AG04450 (cell line): ENCODE data around the gene CLDN10. TPM values are rescaled to one million over a fixed set of nuclear protein-coding genes. Genes with fewer than 3 reads are reported as not detected.

ENCODE experiments used
- CTCF ChIA-PET: fragments of 300-600, 350-600 bp; formaldehyde crosslinking; extraction: SDS; loops from one replicate; lab custom pipeline; 2022; ENCODE audit warnings: antibody characterized with exemption, inconsistent platforms; lab: Charles Lee
- POLR2A ChIA-PET: fragments of 350-600 bp; formaldehyde crosslinking; extraction: SDS; loops from one replicate; lab custom pipeline; 2021; ENCODE audit warnings: antibody characterized with exemption, inconsistent platforms; lab: Yijun Ruan, JAX
- DNase-seq: peaks from one replicate; pipeline ENCODE4 v3.0.0-alpha.2; 2011; ENCODE audit warnings: low read depth, low spot score
- H3K27ac ChIP-seq: one replicate; pipeline ENCODE4 v1.5.1; 2012; ENCODE audit warnings: low read depth, low read length, control low read depth
- H3K27me3 ChIP-seq: one replicate; pipeline ENCODE4 v1.6.0; 2012; ENCODE audit warnings: low read length; ENCODE audit not compliant: control insufficient read depth, insufficient read depth
- H3K4me3 ChIP-seq: 2 replicates; pipeline ENCODE4 v1.5.1; 2011; ENCODE audit warnings: mild to moderate bottlenecking, low read depth, low read length, control low read depth
- H3K9me3 ChIP-seq: 2 replicates; pipeline ENCODE4 v1.5.1; 2012; ENCODE audit warnings: low read length; ENCODE audit not compliant: control insufficient read depth, insufficient read depth
- polyA plus RNA-seq: library from polyadenylated mRNA; depleted of rRNA; stranded (reverse); fragments of >200 nt; gene quantifications from 2 replicates; pipeline ENCODE4 v1.2.3, GENCODE V29; 2011
- TF ChIP-seq, protein P1 (sequence below): IDR thresholded peaks from 2 replicates; pipeline ENCODE4 v1.5.1; 2011; ENCODE audit warnings: low read depth, low read length, control low read depth, inconsistent platforms

Gene CLDN10
- polyA plus RNA-seq, 1 experiment = not detected

DNA sequence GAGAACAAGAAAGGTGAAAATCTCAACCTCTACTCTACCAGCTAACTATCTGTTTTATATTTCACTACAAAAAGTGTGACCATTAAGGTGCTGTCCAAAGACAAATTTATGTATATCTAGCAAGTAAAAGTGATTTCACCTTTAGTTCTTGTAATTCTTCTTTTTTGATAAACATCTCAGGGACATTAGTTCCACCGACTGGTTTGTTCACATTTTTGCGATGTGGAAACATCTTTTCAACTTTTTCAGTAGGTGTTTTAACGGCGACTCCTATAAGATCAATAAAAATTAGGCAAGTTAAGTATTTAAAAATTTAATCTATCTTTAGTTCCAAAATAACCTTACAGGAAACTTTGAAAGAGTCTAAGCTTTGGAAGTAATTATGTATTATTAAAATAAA, 33.3 kb downstream of the CLDN10 start:
- Histone ChIP-seq H3K4me3 (no peak overlapping the region), H3K27ac (no peak overlapping the region), H3K27me3 (no peaks in the 10 kb centered on the region), H3K9me3 (no peaks in the 10 kb centered on the region)
- TF ChIP-seq, protein P1, sequence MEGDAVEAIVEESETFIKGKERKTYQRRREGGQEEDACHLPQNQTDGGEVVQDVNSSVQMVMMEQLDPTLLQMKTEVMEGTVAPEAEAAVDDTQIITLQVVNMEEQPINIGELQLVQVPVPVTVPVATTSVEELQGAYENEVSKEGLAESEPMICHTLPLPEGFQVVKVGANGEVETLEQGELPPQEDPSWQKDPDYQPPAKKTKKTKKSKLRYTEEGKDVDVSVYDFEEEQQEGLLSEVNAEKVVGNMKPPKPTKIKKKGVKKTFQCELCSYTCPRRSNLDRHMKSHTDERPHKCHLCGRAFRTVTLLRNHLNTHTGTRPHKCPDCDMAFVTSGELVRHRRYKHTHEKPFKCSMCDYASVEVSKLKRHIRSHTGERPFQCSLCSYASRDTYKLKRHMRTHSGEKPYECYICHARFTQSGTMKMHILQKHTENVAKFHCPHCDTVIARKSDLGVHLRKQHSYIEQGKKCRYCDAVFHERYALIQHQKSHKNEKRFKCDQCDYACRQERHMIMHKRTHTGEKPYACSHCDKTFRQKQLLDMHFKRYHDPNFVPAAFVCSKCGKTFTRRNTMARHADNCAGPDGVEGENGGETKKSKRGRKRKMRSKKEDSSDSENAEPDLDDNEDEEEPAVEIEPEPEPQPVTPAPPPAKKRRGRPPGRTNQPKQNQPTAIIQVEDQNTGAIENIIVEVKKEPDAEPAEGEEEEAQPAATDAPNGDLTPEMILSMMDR = no peak
- ChIA-PET CTCF (interaction anchor here (0.8 to 1.4 kb wide), 2 partner anchors 9 to 248 kb away, joined by 3 read pairs; no protein-coding TSS in a partner anchor), POLR2A (no interaction called here)
- DNase-seq = no peak

DNA sequence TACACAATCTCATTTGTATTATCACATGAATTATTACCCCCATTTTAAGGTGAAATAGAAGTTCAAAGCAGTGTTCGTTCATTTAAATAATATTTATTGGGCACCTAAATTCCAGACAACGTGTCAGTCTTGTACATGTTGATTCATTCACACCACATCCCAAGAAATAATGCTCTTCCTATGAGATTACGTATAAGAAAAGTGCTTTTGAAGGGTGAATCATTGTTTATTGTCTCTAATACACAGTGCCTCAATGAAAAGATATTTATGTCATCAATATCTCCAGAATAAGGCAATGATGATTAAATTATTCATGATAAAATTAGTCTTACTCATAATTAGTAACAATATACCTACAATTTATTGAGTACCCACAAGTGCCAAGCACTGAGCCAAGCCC, 35.6 kb downstream of the CLDN10 start:
- no peak overlapping the region for H3K27ac ChIP-seq
- TF ChIP-seq, protein P1 = no peak
- CTCF ChIA-PET = no interaction called here
- H3K4me3 ChIP-seq = no peak overlapping the region
- no peaks in the 10 kb centered on the region for H3K27me3 ChIP-seq
- no peaks in the 10 kb centered on the region for H3K9me3 ChIP-seq
- DNase-seq = no peak
- POLR2A ChIA-PET = no interaction called here

DNA sequence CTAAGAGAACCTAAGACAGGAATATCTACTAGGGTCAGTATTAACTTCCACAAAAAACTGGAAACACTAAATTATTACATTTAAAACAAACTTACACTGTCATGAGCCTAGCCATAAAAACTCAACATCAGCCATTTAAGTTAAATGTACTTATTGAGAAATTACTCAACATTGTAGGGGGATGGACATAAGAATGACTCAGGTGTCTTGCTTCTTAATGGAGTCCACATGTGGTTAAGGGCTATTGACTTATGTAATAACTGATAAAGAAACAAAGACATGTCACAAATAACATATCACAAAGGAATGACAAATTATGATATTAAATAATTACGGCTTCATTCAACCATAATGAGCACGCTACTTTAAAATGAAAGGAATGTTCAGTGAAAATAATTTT, 36.2 kb downstream of the CLDN10 start:
- no peak overlapping the region for H3K27ac ChIP-seq
- ChIA-PET CTCF (no interaction called here), POLR2A (no interaction called here)
- TF ChIP-seq, protein P1 = no peak
- DNase-seq = no peak
- no peaks in the 10 kb centered on the region for H3K27me3 ChIP-seq
- no peak overlapping the region for H3K4me3 ChIP-seq
- no peaks in the 10 kb centered on the region for H3K9me3 ChIP-seq

DNA sequence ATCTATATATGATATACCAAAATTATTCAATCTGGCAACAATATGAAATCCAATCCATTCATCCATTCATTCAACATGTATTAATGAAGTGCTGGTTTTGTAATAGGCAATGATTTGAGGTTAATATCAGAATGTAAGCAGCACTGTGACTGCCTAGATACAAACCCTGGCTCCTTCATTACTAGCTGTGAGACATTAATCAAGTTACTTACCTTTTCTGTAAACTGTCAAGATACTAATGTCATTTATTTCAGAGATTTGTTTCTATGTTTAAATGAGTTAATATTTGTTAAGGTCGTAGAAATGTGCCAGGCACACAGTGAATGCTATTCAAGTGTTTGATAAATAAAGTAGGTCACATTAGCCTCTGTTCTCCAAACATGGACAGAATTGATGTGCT, 40.9 kb downstream of the CLDN10 start:
- CTCF ChIA-PET = interaction anchor here (1.3 to 1.6 kb wide), 3 partner anchors 31 to 67 kb away, joined by 5 to 13 read pairs (median 11); no protein-coding TSS in a partner anchor
- Histone ChIP-seq H3K4me3 (no peak overlapping the region), H3K27me3 (no peaks in the 10 kb centered on the region), H3K9me3 (no peaks in the 10 kb centered on the region), H3K27ac (no peak overlapping the region)
- no peak for DNase-seq
- TF ChIP-seq, protein P1 = no peak
- POLR2A ChIA-PET = no interaction called here

DNA sequence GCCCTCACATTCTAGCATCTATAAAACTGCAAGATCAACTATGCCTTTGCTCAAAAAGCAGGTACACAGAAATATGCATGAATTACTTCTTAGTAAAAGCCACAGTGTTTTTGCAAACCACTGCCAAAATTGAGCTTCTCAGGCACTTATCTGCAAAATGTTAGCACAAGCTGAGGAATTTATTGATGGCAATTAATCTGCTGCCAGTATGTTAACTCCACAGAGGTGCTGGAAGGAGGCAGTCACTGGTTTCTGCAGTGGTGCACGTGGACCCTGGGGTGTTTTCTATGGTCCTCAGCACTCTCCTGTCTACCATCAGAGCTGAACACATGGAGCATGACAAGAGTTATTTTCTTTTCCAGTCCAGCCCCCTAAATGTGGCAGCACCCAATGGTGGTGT, 44.2 kb downstream of the CLDN10 start:
- Histone ChIP-seq H3K27me3 (no peaks in the 10 kb centered on the region), H3K9me3 (no peaks in the 10 kb centered on the region), H3K27ac (no peak overlapping the region), H3K4me3 (no peak overlapping the region)
- TF ChIP-seq, protein P1 = no peak
- ChIA-PET POLR2A (no interaction called here), CTCF (interaction anchor here (1.3 to 1.5 kb wide), 2 partner anchors 27 to 60 kb away, joined by 4 read pairs; no protein-coding TSS in a partner anchor)
- DNase-seq = no peak
